Activated CD4-positive, alpha-beta T cell treated with anti-CD3 and anti-CD28 coated beads, Interleukin-2, amount 50 U/mL, for 24 hours (primary cell): ENCODE results near the gene POLE.

Source experiments
- DNase-seq, 2 donors: peaks; one replicate each; pipeline ENCODE4 v3.0.0-alpha.2; 2020; ENCODE audit warnings: low read depth in 1 of 2, low spot score in 1 of 2

The POLE gene

DNA sequence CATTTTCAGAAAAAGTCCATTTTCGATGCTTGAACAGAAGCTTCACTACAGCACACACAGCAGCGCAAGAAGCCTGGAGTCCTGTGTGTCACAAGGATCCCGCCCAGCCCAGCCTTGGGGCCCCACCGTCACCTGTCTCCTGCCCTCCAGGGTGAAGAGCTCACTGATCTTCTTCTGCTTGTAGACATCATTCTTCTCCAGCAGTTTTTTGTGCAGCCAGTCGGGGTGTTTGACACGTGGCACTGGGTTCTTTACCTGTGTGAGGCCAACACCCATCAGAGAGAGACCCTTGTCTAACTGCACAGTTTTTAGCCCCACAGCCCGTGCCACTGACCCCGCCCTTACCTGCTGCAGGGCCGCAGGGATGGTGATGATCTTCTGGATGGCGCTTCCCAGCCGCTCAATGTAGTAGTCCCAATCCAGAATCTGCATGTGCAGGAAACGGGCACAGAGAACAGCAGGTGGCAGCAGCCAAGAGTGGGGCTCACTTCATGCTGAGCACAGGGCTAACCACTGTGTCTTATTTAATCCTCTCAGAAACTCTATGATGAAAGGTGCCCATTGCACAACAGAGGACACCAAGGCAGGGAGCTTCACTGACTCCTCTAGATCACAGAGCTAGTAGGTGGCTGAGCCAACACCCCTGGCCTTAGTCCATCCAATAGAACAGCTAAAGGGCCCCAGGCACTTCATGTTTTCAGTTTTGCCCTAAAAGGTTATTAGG, 30.0 kb downstream of the POLE start:
- DNase-seq: no peak

DNA sequence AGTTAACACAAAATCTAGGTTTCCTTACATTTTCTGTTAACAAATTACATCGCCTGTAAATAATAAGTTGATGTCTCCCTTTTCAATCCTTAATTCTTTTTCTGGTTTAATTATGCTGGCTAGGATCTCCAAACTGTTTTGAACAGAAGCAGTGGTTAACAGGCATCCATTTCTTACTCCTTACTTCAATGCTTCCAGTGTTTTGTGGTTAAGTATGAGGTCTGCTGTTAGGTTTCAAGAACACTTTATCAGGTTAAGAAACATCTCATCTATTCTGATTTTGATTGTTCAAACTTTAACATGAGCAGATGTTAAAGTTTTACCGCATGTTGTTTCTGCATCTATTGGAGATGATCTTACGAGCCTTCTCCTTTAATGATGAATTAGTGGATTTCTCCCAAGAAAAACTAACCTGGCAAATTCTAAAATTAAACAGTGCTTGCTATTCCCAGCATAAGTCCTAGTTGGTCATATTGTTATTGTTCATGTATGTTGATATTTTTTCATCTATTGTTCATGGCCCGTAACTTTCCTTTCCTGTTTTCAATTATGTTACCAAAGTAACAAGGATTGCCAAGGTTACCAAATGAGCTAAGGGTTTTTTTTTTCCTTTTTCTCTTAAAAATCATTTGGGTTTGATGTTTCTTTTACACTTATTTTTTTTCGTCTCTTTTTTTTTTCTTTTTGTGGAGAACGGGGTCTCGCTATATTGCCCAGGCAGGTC, 33.4 kb downstream of the POLE start:
- DNase-seq: no peak

DNA sequence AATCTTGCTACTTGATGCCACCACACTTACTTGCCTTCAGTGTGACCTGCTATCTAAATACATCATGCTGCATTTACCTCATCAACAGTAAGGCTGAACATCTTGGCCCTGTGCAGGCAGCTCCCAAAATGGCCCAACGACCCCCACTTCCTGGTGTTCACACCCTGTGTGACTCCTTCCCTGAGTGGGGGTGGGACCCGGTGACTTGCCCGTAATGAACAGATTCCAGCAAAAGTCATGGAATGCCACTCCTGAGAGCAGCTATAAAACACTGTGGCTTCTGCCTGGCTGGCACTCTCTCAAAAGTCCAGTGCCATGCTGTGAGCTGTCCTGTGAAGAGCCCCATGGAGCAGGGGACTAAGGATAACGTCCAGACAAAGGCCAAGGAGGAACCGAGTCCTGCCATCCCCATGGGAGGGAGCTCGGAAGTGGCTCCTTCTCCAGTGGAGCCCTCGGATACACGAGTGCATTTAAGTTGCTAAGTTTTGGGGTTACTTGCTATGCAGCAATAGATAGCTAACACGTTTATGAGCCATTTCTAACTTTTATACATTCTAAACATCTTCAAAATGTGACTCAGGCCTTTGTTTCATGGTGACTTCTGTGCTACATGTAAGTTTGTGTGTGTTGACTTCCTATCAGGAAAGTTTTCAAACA, 35.6 kb downstream of the POLE start:
- no peak for DNase-seq

DNA sequence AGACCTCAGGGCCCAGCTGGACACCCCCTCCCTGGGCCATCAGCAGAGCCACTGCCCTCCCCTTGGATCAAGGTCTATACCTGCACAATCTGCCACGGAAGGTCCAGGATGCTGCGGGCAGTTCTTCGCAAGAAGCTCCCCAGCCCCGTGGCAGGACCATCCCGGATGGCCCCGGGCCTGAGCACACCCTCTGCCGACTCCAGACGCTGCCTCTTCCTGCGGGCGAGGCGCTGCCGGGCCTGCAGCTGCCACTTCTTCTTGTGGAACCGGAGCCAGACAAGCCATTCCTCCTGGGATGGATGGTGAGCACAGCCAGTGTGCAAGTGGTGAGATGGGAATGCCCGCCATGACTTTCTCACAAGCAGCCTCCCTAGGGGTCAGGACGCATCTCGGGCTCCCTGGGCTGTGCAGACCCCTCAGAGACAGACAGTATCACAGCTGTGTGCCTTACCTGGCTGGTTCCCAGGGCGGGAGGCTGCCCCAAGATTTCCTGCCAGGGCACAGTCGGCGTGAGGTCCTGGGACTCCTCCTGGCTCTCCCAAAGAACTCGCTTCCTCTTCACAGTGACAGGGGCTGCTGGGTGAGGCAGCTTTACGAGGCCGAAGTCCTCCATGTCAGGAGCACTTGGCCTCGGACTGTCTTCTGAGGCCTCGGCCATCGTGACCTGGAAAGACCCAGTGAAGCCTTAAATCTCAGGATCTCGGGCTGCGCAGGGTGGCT, 37.8 kb downstream of the POLE start:
- no peak for DNase-seq

DNA sequence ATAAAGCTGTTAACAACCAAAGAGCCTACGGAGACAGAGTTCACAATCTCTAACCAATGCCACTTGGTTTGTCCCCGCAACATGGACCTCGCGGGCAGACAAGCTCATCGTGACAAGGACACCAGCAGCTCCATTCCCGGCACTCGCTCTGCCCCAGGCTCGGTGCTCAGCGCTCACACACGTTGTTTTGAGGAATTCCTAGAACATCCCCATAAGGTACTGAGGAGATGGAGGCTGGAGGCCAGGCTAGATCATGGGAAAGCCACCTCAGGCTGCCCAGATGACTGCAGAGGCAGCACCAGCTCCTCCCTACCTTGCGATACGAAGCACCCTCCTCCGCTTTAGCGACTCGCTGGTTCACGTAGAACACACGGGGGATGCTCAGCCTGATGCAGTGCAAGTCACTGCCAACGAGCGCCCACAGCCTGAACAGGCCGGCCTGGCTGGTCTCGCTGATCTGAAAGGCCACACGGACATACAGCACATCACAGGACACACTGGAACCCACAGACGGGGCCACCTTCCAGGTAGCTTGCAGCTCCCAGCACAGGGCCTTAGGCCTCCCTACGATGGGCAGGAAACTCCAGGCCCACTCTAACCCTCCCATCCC, 38.4 kb downstream of the POLE start:
- no peak for DNase-seq

DNA sequence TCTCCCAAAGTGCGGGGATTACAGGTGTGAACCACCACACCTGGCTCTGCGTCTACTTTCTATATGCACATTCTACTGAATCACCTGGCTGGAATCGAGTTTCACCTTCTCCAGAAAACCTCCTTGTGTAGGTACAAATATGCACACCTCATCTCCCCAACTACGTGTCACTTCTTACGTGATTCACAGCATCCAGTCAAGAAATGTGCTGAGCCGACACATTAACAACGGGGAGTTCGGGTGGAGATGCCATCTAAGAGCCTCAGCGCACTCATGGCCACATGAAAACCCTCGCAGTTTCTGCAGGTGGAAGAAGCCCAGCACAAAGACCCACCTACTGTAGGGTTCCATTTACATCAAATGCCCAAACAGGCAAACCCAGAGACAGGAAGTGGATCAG, 39.3 kb downstream of the POLE start:
- no peak for DNase-seq

DNA sequence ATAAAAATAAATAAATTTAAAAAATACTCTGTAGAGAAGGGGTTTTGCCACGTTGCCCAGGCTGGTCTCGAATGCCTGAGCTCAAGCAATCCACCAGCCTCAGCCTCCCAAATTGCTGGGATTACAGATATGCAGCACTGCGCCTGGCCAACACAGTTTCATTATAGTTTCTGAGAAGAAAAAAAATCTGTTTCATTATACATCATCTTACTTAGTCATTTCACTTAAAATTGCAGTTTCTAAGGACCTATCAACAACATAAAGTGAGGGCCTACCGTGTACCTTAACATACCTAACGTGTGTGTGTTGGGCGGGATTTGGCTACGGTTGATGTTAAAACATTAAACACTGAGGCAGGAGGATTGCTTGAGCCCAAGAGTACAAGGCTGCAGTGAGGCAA, 40.3 kb downstream of the POLE start:
- no peak for DNase-seq

DNA sequence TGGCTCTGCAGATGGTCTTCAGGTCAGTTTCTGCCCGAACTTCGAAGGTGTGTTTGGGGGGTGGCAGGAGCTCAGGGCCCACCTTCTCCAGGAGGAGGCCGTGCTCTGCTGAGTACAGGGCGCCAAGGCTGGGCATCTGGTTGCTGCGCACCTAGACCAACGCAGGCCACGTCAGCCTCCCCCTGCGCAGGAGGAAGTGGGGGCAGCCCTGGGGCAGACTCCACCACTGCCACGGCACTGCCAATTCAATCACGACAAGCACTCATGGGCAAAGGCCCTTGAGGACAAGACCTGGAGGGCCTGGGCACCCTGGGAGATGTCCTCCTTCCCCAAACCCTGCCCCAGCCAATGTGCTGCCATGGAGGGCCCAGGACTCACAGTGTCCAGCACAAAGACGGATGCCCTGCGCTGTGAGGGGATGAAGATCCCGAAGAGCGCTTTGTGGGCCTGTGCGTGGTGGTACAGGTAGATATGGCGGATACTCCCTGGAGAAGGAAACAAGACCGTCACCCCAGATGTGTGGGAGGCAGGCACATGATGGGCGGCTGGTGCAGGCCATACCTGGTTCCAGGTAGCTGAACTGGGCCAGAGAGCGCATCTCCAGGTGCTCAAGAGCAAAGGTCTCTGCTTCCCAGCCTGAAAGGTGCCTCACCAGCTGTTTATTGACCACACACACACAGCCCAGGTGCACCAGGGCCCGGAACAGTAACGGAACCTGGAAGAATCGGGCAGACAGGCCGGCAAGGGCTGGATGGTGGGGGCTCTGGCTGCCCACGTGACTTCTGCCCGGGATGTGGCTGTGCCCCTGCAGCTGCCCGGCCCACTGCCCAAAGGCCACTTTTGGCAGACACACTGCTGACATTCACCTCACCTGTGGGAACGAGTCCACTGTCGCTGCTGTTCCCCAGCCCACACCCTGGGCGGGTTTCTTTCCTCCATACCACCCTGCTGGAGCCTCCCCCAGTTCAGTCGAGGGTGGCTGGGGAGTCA, 44.0 kb downstream of the POLE start:
- DNase-seq: no peak

DNA sequence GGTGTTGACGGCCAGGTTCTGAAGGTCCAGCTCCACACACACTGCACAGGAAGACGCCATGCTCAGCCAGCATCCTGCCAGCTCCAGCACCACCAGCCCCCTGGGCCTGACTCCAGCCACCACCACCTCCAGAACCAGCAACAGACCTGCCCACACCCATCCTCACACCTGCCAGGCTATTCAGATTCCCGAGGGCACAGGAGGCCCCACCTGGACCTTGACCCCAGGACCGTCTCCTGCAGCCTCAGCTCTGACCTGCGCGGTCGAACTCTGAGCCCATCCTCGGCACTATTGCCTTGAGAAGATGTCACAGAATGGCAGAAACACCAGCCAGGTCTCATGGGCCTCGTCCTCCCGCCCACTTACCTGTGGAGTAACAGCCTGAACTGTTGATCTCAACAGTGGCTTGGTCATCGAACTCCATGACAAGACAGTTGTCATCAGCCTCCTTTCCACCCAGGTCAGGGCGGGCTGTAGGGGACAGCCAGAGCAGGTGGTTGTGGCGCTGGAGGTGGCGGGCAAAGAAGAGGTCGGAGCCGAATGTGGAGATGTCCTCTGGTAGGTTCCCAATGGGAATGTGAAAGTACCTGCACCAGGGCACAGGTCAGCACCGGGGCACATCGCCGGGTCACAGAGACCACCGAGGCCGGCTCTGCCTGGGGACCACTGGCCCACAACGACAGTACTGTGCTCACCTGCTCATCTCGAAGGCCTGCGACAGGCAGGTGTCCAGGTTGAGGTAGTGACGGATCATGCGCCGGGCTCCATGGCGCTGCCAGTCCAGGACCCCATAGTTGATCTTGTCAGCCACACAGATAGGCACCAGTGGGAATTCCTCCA, 45.1 kb downstream of the POLE start:
- DNase-seq: no peak

DNA sequence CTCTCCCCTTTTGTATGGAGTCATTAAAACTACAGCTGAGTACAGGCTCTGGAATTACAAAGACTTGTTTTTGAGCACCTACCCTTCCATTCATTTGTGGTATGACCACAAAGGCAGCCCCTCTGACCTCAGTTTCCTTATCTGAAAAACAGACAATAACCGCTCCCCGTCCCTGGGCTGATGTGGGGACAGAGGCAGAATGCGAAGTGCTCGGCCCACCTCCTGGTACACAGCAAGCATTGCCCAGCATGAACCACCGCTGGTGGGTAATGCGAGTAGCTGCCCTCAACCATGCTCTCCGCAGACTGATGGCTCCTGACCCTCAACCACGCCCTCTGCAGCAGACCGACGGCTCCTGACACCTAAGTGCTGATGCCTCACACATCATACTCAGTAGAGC, 46.2 kb downstream of the POLE start:
- no peak for DNase-seq

DNA sequence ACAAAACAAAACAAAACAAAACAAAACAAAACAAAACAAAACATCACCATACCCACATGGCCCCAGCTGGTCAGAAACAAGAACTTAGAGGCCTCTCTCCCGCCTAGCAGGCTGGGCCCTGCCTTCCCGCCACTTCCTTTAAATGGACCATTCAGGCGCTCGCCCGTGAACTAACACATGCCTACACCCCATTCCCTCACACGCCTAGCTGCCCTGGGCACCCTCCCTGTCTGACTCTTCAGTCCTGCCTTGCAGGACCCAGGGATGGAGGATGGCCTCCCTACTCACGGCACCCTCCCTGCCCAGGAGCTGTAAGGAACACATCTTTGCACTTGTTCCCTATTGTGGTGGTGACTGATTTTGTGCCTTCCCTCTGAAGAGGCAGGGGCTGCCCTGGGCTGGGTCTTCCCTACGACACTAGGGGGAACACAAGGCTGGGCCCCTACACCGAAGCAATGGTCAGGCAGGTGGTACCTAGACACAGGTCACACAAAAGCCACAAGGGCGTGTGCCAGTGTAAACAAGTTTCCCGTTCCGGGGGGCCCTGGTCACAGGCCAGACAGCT, 47.1 kb downstream of the POLE start:
- no peak for DNase-seq

DNA sequence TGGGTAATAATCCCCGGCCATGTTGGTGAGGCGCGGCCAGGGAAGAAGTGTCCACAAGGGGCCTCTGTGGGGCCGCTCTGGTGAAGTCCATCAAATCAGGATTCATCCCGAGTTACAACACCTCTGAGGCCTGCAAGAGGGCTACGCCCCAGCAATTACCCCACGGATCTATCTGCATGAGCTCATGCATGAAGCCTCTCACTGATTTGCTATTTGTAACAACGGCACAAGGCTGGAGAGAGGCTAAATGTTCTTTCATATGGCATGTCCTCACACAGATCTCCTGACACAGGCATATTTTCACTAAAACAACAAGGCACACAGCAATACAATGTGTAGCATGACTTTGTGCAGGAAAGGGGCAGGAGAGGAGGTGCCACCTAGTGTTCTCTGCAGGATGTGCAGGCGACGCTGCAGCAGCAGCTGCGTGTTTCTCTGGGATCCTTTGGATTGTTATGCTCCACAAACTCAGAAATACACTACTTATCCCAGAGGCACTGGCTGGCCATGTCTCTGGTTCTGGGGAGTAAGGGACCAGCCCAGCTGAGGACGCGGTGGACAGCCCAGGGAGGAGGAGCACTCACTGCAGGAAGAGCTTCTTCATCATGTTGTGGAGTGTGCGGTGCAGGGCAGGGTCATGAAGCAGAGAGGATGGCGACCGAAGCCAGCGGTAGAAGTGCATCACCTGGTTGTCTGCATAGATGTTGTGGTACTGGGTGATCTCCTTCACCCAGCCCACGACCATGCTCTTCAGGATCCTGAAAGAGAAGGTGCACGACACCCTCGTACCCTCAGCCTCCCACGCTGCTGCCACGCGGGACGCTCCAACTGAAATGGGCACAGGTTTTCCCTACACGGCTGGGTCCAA, 48.4 kb downstream of the POLE start:
- no peak for DNase-seq

DNA sequence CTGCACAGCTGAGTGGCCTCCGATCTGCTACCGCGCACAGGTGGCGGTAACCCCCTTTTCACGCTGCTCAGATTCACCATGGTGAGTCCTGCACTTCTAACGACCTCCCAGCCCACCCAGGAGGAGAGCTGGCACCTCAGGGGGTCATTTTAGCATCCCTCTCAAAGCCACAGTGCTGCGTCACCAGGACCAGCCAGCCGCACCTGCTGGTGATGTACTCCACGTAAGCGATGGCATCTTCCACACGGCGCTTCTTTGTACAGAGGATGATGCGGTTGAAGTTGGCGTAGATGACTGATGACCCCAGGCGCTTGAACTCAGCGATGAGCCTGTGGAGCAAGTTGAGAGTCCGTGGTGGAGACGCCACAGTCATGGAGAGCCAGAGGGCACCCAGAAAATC, 49.3 kb downstream of the POLE start:
- no peak for DNase-seq

DNA sequence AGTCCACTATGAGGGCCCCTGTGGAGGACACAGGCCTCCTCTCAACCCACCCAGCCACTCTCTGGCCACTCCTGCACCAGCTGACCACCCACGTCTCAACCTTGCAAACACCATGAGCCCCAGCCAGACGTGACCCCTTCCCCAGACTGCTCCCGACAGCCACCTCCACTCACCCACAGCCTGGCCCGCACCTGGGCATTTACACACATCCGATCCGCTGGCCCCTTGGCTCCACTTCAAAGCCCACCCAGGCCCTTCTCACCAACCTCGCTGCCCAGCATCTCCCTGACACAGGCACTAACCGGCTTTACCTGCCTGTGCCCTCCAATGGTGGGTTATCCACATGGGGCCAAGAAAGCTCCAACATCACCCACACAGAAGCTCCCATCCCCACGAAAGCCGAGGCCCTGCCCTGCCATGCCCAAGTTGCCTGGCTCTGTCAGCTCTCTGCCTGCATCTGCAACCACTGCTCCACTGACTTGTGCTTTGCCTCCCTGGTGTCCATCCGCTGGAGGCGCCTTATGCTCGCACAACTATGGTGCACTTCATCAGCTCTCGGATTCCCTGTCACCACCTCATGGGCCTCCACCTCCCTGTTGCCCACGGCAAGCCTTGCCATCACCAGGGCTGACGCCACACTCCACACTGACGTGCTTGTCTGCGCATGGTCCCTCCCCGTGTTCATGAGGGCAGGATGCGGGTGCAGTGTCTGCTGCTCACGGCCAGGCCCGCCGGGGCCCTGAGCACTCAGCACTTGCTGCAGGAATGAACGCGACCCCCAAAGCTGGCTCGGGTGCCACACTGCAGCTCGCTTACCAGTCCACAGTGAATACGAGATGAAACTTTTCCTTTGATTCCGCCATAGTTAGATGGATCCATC, 51.8 kb downstream of the POLE start:
- no peak for DNase-seq

DNA sequence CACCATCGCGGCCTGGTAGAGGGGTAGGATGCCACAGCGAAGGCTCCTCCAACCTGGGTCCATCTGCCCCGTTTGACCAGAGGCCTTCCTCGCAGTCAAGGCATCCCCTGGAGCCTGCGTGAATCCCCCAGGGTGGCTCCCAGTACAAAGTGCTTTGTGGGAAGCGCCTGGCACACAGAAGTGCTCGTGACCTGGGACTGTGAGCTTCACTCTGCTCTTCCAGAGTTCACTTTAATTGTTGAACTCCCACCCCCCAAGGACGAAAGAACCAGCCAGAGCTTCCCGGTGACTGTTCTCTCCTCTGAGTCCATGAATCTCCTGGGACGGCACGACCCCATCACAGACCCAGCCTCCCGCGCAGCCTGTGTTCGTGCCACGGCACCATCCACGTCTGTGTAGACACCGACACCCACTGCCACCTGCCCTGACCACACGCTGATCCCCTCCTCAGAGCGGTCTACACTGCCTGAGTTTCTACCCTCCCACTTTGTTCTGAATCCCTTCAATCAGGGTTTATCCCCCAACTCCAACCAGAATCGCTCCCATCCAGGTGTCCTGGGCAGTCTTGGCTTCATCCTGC, 52.6 kb downstream of the POLE start:
- DNase-seq: no peak

DNA sequence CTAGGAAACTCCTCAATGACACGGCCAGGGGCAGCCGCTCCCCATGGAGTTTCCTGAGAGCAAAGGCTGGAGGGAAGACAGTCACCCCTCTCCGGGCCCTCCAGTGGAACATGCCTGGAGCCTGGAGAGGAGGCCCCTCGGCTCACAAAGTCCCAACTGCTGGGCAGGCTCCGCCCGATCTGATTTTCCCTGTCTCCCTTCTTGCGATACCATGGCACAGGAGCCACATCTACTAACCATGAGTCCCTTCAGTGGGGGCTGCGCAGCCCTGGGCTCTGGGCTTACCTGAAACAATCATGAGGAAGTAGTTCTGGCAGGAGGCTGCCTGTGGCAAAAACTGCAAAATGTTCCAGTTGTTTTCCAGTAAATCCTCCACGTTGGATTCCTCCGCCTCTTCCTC, 53.2 kb downstream of the POLE start:
- no peak for DNase-seq

DNA sequence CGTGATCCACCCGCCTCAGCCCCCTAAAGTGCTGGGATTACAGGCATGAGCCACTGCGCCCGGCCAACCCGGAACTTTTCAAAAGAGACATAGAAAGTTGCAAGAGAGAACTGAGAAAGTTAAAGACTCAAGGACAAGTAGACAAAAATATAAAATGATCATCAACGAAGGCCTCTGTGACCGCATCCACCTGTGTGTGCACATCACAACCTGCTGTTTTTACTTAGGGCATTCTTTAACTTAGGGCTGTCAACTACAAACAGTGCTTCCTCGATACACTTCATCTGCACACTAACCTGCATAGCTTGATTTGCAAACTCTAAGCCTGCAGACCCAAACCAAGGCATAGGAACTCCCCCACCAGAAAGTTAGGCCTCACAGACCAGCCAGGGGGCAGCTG, 53.7 kb downstream of the POLE start:
- no peak for DNase-seq
